Ascending aorta (tissue), 2 donors: ENCODE data around the gene LRTM2. TPM values are rescaled to one million over a fixed set of nuclear protein-coding genes. Genes with fewer than 3 reads are reported as not detected.

Experiments
- DNase-seq, 2 donors: peaks; one replicate each; pipeline ENCODE4 v3.0.0-alpha.2; 2019; ENCODE audit warnings: low spot score in 2 of 2
- H3K27ac ChIP-seq, 2 donors: fragments of 200-600 bp; sonication (generic); one replicate each; pipeline ENCODE4 v1.5.1; 2016 to 2017; ENCODE audit warnings: mild to moderate bottlenecking in 1 of 2
- H3K27me3 ChIP-seq: fragments of 200-600 bp; sonication (generic); one replicate; pipeline ENCODE4 v1.5.1; 2017
- H3K36me3 ChIP-seq, 2 donors: fragments of 200-600 bp; sonication (generic); one replicate each; pipeline ENCODE4 v1.5.1; 2016
- H3K4me1 ChIP-seq, 2 donors: fragments of 200-600 bp; sonication (generic); one replicate each; pipeline ENCODE4 v1.5.1; 2016 to 2017; ENCODE audit warnings: mild to moderate bottlenecking in 1 of 2
- H3K4me3 ChIP-seq, 2 donors: fragments of 200-600 bp; sonication (generic); one replicate each; pipeline ENCODE4 v1.5.1; 2016 to 2017; ENCODE audit warnings: mild to moderate bottlenecking in 1 of 2
- H3K9me3 ChIP-seq, 2 donors: fragments of 200-600 bp; sonication (generic); one replicate each; pipeline ENCODE4 v1.5.1; 2016
- intact Hi-C: fragments of 100-400 bp; cut with DNase I; formaldehyde crosslinking; loops from one replicate; pipeline ENCODE4 v1.15.1; 2023
- total RNA-seq: library from RNA; depleted of rRNA; stranded (reverse); fragments of >200 nt; gene quantifications from one replicate; pipeline ENCODE4 v1.1.0, GENCODE V29; 2016
- TF ChIP-seq, protein P1 (sequence below), 3 experiments: fragments of 200-600 bp in 2 of 3; fragments of 450-650 bp in 1 of 3; sonication (generic) in 2 of 3; IDR thresholded peaks; one replicate each; pipeline ENCODE4 v1.5.1; 2016 to 2019; ENCODE audit warnings: antibody characterized with exemption in 3 of 3, mild to moderate bottlenecking in 1 of 3, moderate library complexity in 1 of 3

LRTM2 gene
- total RNA-seq, 1 donor from 2014 or later, result not detected

- H3K9me3 ChIP-seq, result no peaks in the 10 kb centered on the region
- intact Hi-C loops, result no loop called here
- no peak overlapping the region for H3K4me3 ChIP-seq
- peak in 1 of 2 donors; percentile 62 for DNase-seq
- H3K27ac ChIP-seq, result no peak overlapping the region
- peaks cover 6 to 13% of the 10 kb centered on the region in 2 donors for H3K4me1 ChIP-seq
- TF ChIP-seq, protein P1, sequence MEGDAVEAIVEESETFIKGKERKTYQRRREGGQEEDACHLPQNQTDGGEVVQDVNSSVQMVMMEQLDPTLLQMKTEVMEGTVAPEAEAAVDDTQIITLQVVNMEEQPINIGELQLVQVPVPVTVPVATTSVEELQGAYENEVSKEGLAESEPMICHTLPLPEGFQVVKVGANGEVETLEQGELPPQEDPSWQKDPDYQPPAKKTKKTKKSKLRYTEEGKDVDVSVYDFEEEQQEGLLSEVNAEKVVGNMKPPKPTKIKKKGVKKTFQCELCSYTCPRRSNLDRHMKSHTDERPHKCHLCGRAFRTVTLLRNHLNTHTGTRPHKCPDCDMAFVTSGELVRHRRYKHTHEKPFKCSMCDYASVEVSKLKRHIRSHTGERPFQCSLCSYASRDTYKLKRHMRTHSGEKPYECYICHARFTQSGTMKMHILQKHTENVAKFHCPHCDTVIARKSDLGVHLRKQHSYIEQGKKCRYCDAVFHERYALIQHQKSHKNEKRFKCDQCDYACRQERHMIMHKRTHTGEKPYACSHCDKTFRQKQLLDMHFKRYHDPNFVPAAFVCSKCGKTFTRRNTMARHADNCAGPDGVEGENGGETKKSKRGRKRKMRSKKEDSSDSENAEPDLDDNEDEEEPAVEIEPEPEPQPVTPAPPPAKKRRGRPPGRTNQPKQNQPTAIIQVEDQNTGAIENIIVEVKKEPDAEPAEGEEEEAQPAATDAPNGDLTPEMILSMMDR (IDR thresholded peaks at IDR 0.05), result no peak
- H3K27me3 ChIP-seq, result no peaks in the 10 kb centered on the region
- no peaks in the 10 kb centered on the region for H3K36me3 ChIP-seq
These were observed 21.1 kb upstream of the LRTM2 start for GRCh38 chr12:1799051-1799881.

DNA sequence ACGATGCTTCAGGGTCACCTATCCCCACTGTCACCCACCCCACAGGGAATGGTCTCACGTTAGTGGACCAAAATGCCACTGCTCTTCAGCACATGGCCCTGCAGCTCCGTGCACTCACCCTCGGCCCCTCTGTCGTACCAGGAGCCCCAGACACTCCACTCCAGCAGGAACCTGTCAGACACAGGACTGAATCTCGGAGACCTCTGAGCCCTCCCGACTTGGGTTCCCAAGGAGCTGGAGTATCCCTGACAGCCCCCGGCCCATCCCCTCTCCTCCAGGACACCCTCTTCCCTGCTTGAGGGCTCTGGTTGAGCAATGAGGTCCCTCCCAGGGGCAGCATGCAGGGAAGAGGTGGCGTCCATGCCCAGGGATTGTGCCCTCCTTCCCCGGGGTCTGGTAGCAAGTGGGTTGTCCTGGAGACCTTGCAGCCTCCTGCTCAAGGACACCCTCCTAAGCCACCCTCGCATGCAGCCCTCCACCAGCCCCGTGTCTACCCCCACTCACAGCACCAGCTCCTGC is 20.4 kb upstream of the LRTM2 start:
- Histone ChIP-seq H3K27ac (no peak overlapping the region), H3K36me3 (no peaks in the 10 kb centered on the region), H3K4me1 (peaks cover 6 to 16% of the 10 kb centered on the region in 2 donors), H3K9me3 (no peaks in the 10 kb centered on the region), H3K4me3 (no peak overlapping the region), H3K27me3 (no peaks in the 10 kb centered on the region)
- intact Hi-C loops, result no loop called here
- TF ChIP-seq, protein P1 (IDR thresholded peaks at IDR 0.05), result no peak
- peak in 1 of 2 donors; percentile 61 for DNase-seq

DNA sequence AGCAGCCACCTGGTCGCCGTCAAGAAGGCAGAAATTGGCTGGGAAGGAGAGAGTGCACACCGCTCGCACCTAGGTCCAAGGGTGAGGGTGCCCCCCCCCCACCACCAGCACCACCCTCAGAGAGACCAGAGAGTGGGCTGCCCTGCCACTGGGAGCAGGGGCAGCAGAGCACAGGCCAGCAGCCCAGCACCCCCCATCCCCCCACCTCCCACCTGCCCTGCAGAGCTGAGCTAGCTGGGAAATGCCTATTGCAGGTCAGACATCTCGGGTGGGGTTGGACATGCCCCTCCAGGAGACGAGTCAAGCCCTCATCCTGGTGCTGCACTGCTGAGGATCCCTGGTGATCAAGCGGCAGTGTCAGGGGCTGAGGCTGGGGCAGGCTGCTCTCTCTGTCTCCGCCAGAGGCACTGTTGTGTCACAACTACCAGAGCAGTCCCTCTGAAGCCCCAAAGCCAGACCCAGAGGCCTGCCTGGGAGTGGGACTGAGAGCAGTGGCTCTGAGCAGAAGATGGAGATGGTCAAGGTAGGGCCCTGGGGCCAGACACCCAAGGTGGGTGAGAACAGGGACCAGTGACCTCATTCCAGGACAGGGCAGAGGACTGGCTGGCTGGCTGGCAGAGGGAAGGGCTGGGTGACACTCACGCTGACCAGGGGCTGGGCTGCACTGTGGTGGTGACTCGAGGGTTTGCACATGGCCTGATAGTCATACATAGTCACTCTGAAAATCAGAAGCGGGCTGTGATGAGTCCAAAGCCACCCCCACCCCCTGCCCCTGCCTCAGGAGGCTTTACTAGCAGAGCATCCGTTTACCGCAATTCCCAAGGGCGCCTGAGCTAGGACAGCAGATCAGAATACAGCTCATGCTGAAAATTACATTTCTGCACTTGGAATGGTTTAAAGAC is 19.7 kb upstream of the LRTM2 start:
- H3K4me3 ChIP-seq, result no peak overlapping the region
- H3K27me3 ChIP-seq, result no peaks in the 10 kb centered on the region
- H3K36me3 ChIP-seq, result no peaks in the 10 kb centered on the region
- H3K27ac ChIP-seq, result no peak overlapping the region
- TF ChIP-seq, protein P1 (IDR thresholded peaks at IDR 0.05), result no peak
- intact Hi-C loops, result no loop called here
- no peaks in the 10 kb centered on the region for H3K9me3 ChIP-seq
- H3K4me1 ChIP-seq, result peaks cover 6 to 14% of the 10 kb centered on the region in 2 donors
- DNase-seq, result peak in 1 of 2 donors; percentile 70

DNA sequence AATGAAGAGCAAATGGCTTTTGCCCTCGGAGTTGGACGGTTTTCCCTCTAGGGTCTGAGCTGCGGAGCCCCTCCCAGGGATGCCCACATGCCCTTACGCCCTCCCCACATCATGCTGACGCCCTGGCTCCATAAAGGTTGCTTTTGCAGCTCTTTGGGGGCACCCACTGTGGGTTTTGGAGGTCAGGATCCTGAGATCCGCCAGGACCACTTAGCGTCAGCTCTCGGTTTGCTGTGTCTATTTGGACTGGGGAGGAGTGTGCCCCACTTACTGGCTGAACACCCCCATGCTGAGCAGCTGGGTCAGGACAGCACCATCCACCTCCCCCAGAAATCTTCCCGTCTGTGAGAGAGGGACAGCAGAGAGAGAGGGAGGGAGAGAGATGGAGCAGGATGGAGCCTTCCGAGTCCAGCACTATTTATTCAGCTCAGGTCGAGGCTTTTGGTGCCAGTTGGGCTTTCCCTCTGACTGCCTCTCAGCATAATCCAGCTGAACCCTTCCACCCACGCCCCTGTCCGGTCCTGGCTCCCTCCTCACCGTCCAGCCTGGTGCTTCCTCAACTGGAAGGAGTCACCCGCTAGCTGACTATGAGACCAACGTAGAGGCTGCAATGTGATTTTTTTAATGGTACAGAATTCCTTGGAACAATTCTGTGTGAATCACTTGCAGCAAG is 18.9 kb upstream of the LRTM2 start:
- intact Hi-C loops, result no loop called here

More for the DNA sequence above, 18.9 kb upstream of the LRTM2 start:
- Histone ChIP-seq H3K36me3 (no peaks in the 10 kb centered on the region), H3K27ac (no peak overlapping the region), H3K4me3 (no peak overlapping the region), H3K9me3 (no peaks in the 10 kb centered on the region), H3K27me3 (no peaks in the 10 kb centered on the region), H3K4me1 (peaks cover 4 to 12% of the 10 kb centered on the region in 2 donors)
- DNase-seq, result peak in 1 of 2 donors; percentile 53
- TF ChIP-seq, protein P1 (IDR thresholded peaks at IDR 0.05), result no peak
